HCT116 (cell line): ENCODE data around the gene MEG3. TPM values are rescaled to one million over a fixed set of nuclear protein-coding genes. Genes with fewer than 3 reads are reported as not detected.

Source experiments
- ATAC-seq: fragments of 200-7000 bp; cut with Tn5 transposase; 2 replicates; pipeline ENCODE4 v1.9.1; 2020; ENCODE audit warnings: mild to moderate bottlenecking, moderate library complexity
- BruUV-seq: library from RNA; stranded (reverse); fragments of 400-500 nt; replicated peaks from 2 replicates; lab custom pipeline; 2021; lab: Mats Ljungman, UMichigan
- CTCF ChIA-PET: fragments of 300-600 bp; sonication (Branson Sonifier 250); formaldehyde crosslinking; loops from one replicate; lab custom pipeline; 2021; ENCODE audit warnings: antibody characterized with exemption; lab: Charles Lee
- POLR2A ChIA-PET: fragments of 300-600, 350-600 bp; sonication (Branson Sonifier 250); formaldehyde crosslinking; loops from one replicate; lab custom pipeline; 2021; ENCODE audit warnings: antibody characterized with exemption; lab: Charles Lee
- RAD21 ChIA-PET, 2 experiments: fragments of 300-600 bp; sonication (Branson Sonifier 250); formaldehyde crosslinking; loops; one replicate each; lab custom pipeline; 2023; ENCODE audit warnings: low total read pairs in 2 of 2; ENCODE audit not compliant: uncharacterized antibody in 2 of 2, unreplicated experiment in 2 of 2, low non-redundant PET in 1 of 2; lab: Charles Lee
- DNase-seq: peaks from one replicate; pipeline ENCODE4 v3.0.0-alpha.2; 2010; ENCODE audit warnings: low read depth, low spot score
- H2AFZ ChIP-seq: fragments of 200-600 bp; shearing (Covaris generic), sonication (generic); 2 replicates; pipeline ENCODE4 v1.6.1; 2017; ENCODE audit warnings: low read depth, mixed run types, mixed read lengths, antibody characterized with exemption, low read length; ENCODE audit not compliant: poor library complexity, severe bottlenecking
- H3K27ac ChIP-seq: 2 replicates; pipeline ENCODE4 v1.5.1; 2012; ENCODE audit warnings: low read depth, low read length
- H3K27me3 ChIP-seq: fragments of 200-600 bp; sonication (generic); 2 replicates; pipeline ENCODE4 v1.6.1; 2016; ENCODE audit warnings: mixed run types, low read length, mixed read lengths; ENCODE audit not compliant: insufficient read depth
- H3K36me3 ChIP-seq, 2 experiments: fragments of 200-500 bp in 1 of 2; fragments of 200-600 bp in 1 of 2; sonication (Bioruptor generic) in 1 of 2; sonication (generic) in 1 of 2; 2 replicates each; pipeline versions ENCODE4 v1.5.1 to v1.6.1; 2014 to 2016; ENCODE audit warnings: low read length in 2 of 2, inconsistent platforms in 1 of 2, mixed read lengths in 1 of 2, mixed run types in 1 of 2; ENCODE audit not compliant: insufficient read depth in 2 of 2, control insufficient read depth in 1 of 2
- H3K4me1 ChIP-seq, 2 experiments: fragments of 200-600 bp in 1 of 2; sonication (generic) in 1 of 2; 2 replicates each; pipeline versions ENCODE4 v1.5.1 to v1.6.1; 2012 to 2017; ENCODE audit warnings: low read length in 2 of 2, inconsistent platforms in 1 of 2, mild to moderate bottlenecking in 1 of 2, mixed read lengths in 1 of 2, mixed run types in 1 of 2, moderate library complexity in 1 of 2; ENCODE audit not compliant: insufficient read depth in 2 of 2, control insufficient read depth in 1 of 2
- H3K4me2 ChIP-seq: fragments of 200-600 bp; sonication (generic); 2 replicates; pipeline ENCODE4 v1.6.1; 2017; ENCODE audit warnings: mixed run types, low read length, mixed read lengths
- H3K4me3 ChIP-seq, 2 experiments: fragments of 200-600 bp in 1 of 2; sonication (generic) in 1 of 2; replicated peaks in 1 of 2; 2 replicates each; pipeline ENCODE4 v1.5.1; 2011 to 2016; ENCODE audit warnings: low read length in 2 of 2, control low read depth in 1 of 2, low read depth in 1 of 2, mild to moderate bottlenecking in 1 of 2, mixed read lengths in 1 of 2, mixed run types in 1 of 2
- H3K79me2 ChIP-seq: fragments of 200-600 bp; sonication (generic); 2 replicates; pipeline ENCODE4 v1.6.1; 2017; ENCODE audit warnings: mild to moderate bottlenecking, mixed run types, low read length, moderate library complexity, mixed read lengths; ENCODE audit not compliant: insufficient read depth
- H3K9ac ChIP-seq: fragments of 200-600 bp; sonication (generic); 2 replicates; pipeline ENCODE4 v1.6.1; 2016; ENCODE audit warnings: low read length, mixed read lengths
- H3K9me2 ChIP-seq: fragments of 200-600 bp; sonication (generic), shearing (Covaris generic); 2 replicates; pipeline ENCODE4 v1.6.1; 2017; ENCODE audit warnings: mixed run types, mild to moderate bottlenecking, moderate library complexity; ENCODE audit not compliant: insufficient read depth
- H3K9me3 ChIP-seq, 2 experiments: fragments of 200-500 bp in 1 of 2; fragments of 200-600 bp in 1 of 2; sonication (Bioruptor generic) in 1 of 2; sonication (generic) in 1 of 2; 2 replicates each; pipeline ENCODE4 v1.6.1; 2014 to 2017; ENCODE audit warnings: low read length in 2 of 2, mixed read lengths in 2 of 2, inconsistent platforms in 1 of 2, low read depth in 1 of 2, mild to moderate bottlenecking in 1 of 2, mixed run types in 1 of 2, moderate library complexity in 1 of 2; ENCODE audit not compliant: control insufficient read depth in 1 of 2, insufficient read depth in 1 of 2
- H4K20me1 ChIP-seq: fragments of 200-600 bp; sonication (generic), shearing (Covaris generic); 2 replicates; pipeline ENCODE4 v1.6.1; 2017; ENCODE audit warnings: mixed run types, mild to moderate bottlenecking, moderate library complexity; ENCODE audit not compliant: insufficient read depth
- ATF3 ChIP-seq: IDR thresholded peaks from 2 replicates; pipeline ENCODE4 v1.6.1; 2012
- CBX3 ChIP-seq: IDR thresholded peaks from 2 replicates; pipeline ENCODE4 v1.6.1; 2012; ENCODE audit warnings: low read depth
- CEBPB ChIP-seq: IDR thresholded peaks from 2 replicates; pipeline ENCODE4 v1.6.1; 2012; ENCODE audit warnings: low read depth
- EGR1 ChIP-seq: IDR thresholded peaks from 2 replicates; pipeline ENCODE4 v1.6.1; 2012; ENCODE audit warnings: low read depth
- EZH2phosphoT487 ChIP-seq: fragments of 200-600 bp; IDR thresholded peaks from 2 replicates; pipeline ENCODE4 v1.6.1; 2018; ENCODE audit warnings: antibody characterized with exemption, borderline replicate concordance
- FOSL1 ChIP-seq: IDR thresholded peaks from 2 replicates; pipeline ENCODE4 v1.6.1; 2012; ENCODE audit warnings: low read depth
- JUND ChIP-seq: IDR thresholded peaks from 2 replicates; pipeline ENCODE4 v1.6.1; 2012
- MAX ChIP-seq: IDR thresholded peaks from 2 replicates; pipeline ENCODE4 v1.6.1; 2012
- POLR2A ChIP-seq: IDR thresholded peaks from 2 replicates; pipeline ENCODE4 v1.7.0; 2011; ENCODE audit warnings: borderline replicate concordance; ENCODE audit not compliant: insufficient read depth, insufficient read length; ENCODE audit errors: extremely low read depth
- RAD21 ChIP-seq: IDR thresholded peaks from 2 replicates; pipeline ENCODE4 v1.6.1; 2012; ENCODE audit warnings: low read depth, mild to moderate bottlenecking
- REST ChIP-seq: IDR thresholded peaks from 2 replicates; pipeline ENCODE4 v1.6.1; 2012; ENCODE audit warnings: low read depth
- SIN3A ChIP-seq: IDR thresholded peaks from 2 replicates; pipeline ENCODE4 v1.6.1; 2012; ENCODE audit warnings: low read depth
- TCF7L2 ChIP-seq: IDR thresholded peaks from 2 replicates; pipeline ENCODE4 v1.7.0; 2011; ENCODE audit warnings: borderline replicate concordance, inconsistent platforms; ENCODE audit not compliant: insufficient read depth, insufficient read length; ENCODE audit errors: extremely low read depth
- ZFX ChIP-seq: fragments of 450-650 bp; IDR thresholded peaks from 2 replicates; pipeline ENCODE4 v1.6.1; 2017
- ZNF274 ChIP-seq: fragments of 200-500 bp; sonication (Bioruptor generic); IDR thresholded peaks from 2 replicates; pipeline ENCODE4 v1.6.1; 2014; ENCODE audit warnings: mild to moderate bottlenecking, low read depth, low read length, inconsistent platforms
- intact Hi-C: fragments of 100-400 bp; cut with micrococcal nuclease; formaldehyde crosslinking; loops from 2 replicates; pipeline ENCODE4 v1.10.0; 2022
- total RNA-seq: library from RNA; stranded (reverse); gene quantifications from one replicate; pipeline ENCODE4 v1.2.1, GENCODE V29; 2021; ENCODE audit not compliant: unreplicated experiment
- TF ChIP-seq, protein P1 (sequence below): IDR thresholded peaks from 2 replicates; pipeline ENCODE4 v1.6.1; 2011; ENCODE audit warnings: mild to moderate bottlenecking, low read length, moderate library complexity; ENCODE audit not compliant: insufficient replicate concordance; ENCODE audit errors: extremely low read depth

MEG3 gene
- total RNA-seq, 1 experiment from 2014 or later, result 2.5 TPM

- H3K4me3 ChIP-seq, result no peak overlapping the region
- no peaks in the 10 kb centered on the region for H3K9me3 ChIP-seq
- RAD21 ChIA-PET, result no interaction called here
- ATAC-seq, result no peak
- no peaks in the 10 kb centered on the region for H4K20me1 ChIP-seq
- no peak for TF ChIP-seq SIN3A
- TF ChIP-seq ZFX, result no peak
- TF ChIP-seq CEBPB, result no peak
- TF ChIP-seq FOSL1, result no peak
- no peak for TF ChIP-seq EGR1
- TF ChIP-seq ZNF274, result no peak
- TF ChIP-seq RAD21, result no peak
- no peak for TF ChIP-seq TCF7L2
- H3K36me3 ChIP-seq, result no peaks in the 10 kb centered on the region
- no peak overlapping the region for H3K4me2 ChIP-seq
- H3K4me1 ChIP-seq, result no peaks in the 10 kb centered on the region
- DNase-seq, result no peak
- intact Hi-C loops, result no loop called here
- CTCF ChIA-PET, result no interaction called here
- no peaks in the 10 kb centered on the region for H3K79me2 ChIP-seq
- H3K27ac ChIP-seq, result no peak overlapping the region
- H2AFZ ChIP-seq, result no peak overlapping the region
- H3K9ac ChIP-seq, result no peak overlapping the region
- no TSS peak for BruUV-seq
- no peaks in the 10 kb centered on the region for H3K9me2 ChIP-seq
- POLR2A ChIA-PET, result no interaction called here
- no peaks in the 10 kb centered on the region for H3K27me3 ChIP-seq
Observed at GRCh38 chr14:100776681-100777365, 49.1 kb upstream of the MEG3 start.

GRCh38 chr14:100777366-100777817 lies 48.5 kb upstream of the MEG3 start:
- no peak overlapping the region for H3K9ac ChIP-seq
- no peaks in the 10 kb centered on the region for H3K36me3 ChIP-seq
- no peak overlapping the region for H3K4me3 ChIP-seq
- H3K27me3 ChIP-seq, result no peaks in the 10 kb centered on the region
- no TSS peak for BruUV-seq
- H3K9me2 ChIP-seq, result no peaks in the 10 kb centered on the region
- intact Hi-C loops, result no loop called here
- POLR2A ChIA-PET, result no interaction called here
- no peak overlapping the region for H3K4me2 ChIP-seq
- H3K4me1 ChIP-seq, result no peaks in the 10 kb centered on the region
- no peak overlapping the region for H2AFZ ChIP-seq
- ATAC-seq (no peak), DNase-seq (no peak)
- H3K9me3 ChIP-seq, result no peaks in the 10 kb centered on the region
- no peaks in the 10 kb centered on the region for H4K20me1 ChIP-seq
- H3K27ac ChIP-seq, result no peak overlapping the region
- CTCF ChIA-PET, result no interaction called here
- H3K79me2 ChIP-seq, result no peaks in the 10 kb centered on the region
- RAD21 ChIA-PET, result no interaction called here
- TF ChIP-seq REST, result no peak
- TF ChIP-seq, protein P1, sequence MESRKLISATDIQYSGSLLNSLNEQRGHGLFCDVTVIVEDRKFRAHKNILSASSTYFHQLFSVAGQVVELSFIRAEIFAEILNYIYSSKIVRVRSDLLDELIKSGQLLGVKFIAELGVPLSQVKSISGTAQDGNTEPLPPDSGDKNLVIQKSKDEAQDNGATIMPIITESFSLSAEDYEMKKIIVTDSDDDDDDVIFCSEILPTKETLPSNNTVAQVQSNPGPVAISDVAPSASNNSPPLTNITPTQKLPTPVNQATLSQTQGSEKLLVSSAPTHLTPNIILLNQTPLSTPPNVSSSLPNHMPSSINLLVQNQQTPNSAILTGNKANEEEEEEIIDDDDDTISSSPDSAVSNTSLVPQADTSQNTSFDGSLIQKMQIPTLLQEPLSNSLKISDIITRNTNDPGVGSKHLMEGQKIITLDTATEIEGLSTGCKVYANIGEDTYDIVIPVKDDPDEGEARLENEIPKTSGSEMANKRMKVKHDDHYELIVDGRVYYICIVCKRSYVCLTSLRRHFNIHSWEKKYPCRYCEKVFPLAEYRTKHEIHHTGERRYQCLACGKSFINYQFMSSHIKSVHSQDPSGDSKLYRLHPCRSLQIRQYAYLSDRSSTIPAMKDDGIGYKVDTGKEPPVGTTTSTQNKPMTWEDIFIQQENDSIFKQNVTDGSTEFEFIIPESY, result no peak
- no peak for TF ChIP-seq ATF3
- no peak for TF ChIP-seq POLR2A
- TF ChIP-seq CBX3, result no peak
- TF ChIP-seq MAX, result no peak
- no peak for TF ChIP-seq JUND
- no peak for TF ChIP-seq EZH2phosphoT487
